Smooth muscle cell (in vitro differentiated cells): ENCODE results near the gene EPHB1. TPM values are rescaled to one million over a fixed set of nuclear protein-coding genes. Genes with fewer than 3 reads are reported as not detected.

Source experiments
- DNase-seq: peaks from one replicate; lab custom pipeline; 2025; ENCODE audit not compliant: unreplicated experiment; lab: John Stamatoyannopoulos, UW
- H2AFZ ChIP-seq: fragments of 200-600 bp; sonication (generic); 2 replicates; pipeline ENCODE4 v1.6.0; 2016; ENCODE audit warnings: antibody characterized with exemption, low read depth, mild to moderate bottlenecking
- H3F3A ChIP-seq: fragments of 200-600 bp; sonication (generic); 2 replicates; pipeline ENCODE4 v1.6.0; 2017; ENCODE audit warnings: antibody characterized with exemption, low read depth
- H3K27ac ChIP-seq: fragments of 200-600 bp; sonication (generic); 2 replicates; pipeline ENCODE4 v1.5.1; 2016; ENCODE audit warnings: low read depth, mild to moderate bottlenecking
- H3K27me3 ChIP-seq: fragments of 200-600 bp; sonication (generic); 2 replicates; pipeline ENCODE4 v1.6.1; 2016; ENCODE audit warnings: low read depth, mild to moderate bottlenecking
- H3K36me3 ChIP-seq: fragments of 200-600 bp; sonication (generic); 2 replicates; pipeline ENCODE4 v1.5.1; 2016; ENCODE audit warnings: low read depth
- H3K4me1 ChIP-seq: fragments of 200-600 bp; sonication (generic); 2 replicates; pipeline ENCODE4 v1.5.1; 2016; ENCODE audit warnings: low read depth
- H3K4me2 ChIP-seq: fragments of 200-600 bp; sonication (generic); 2 replicates; pipeline ENCODE4 v1.6.0; 2016; ENCODE audit warnings: mild to moderate bottlenecking
- H3K4me3 ChIP-seq: fragments of 200-600 bp; sonication (generic); 2 replicates; pipeline ENCODE4 v1.5.1; 2016; ENCODE audit warnings: mild to moderate bottlenecking
- H3K79me2 ChIP-seq: fragments of 200-600 bp; sonication (generic); 2 replicates; pipeline ENCODE4 v1.6.0; 2016; ENCODE audit warnings: low read depth, mild to moderate bottlenecking
- H3K9ac ChIP-seq: fragments of 200-600 bp; sonication (generic); 2 replicates; pipeline ENCODE4 v1.6.0; 2016; ENCODE audit warnings: low read depth
- H3K9me3 ChIP-seq: fragments of 200-600 bp; sonication (generic); replicated peaks from 2 replicates; pipeline ENCODE4 v1.5.1; 2016; ENCODE audit warnings: low read depth
- H4K20me1 ChIP-seq: fragments of 200-600 bp; sonication (generic); 2 replicates; pipeline ENCODE4 v1.6.0; 2016; ENCODE audit warnings: low read depth
- CTCF ChIP-seq: fragments of 200-600 bp; sonication (generic); IDR thresholded peaks from 2 replicates; pipeline ENCODE4 v1.5.1; 2017; ENCODE audit warnings: borderline replicate concordance, mild to moderate bottlenecking, antibody characterized with exemption; ENCODE audit not compliant: insufficient read depth, poor library complexity, severe bottlenecking
- WGBS: methylation state at CpG from one replicate; pipeline ENCODE4 v1.1.7; 2016; ENCODE audit warnings: low lambda C conversion rate; 5-methylcytosine and 5-hydroxymethylcytosine counted together
- polyA plus RNA-seq: library from polyadenylated mRNA; unstranded; fragments of >200 nt; fragmentation: Nextera tagmentation; extraction: Ambion mirVana; gene quantifications from 2 replicates; pipeline ENCODE4 v1.2.1, GENCODE V29; 2016
- total RNA-seq: library from RNA; depleted of rRNA; stranded (reverse); fragments of >200 nt; gene quantifications from 2 replicates; pipeline ENCODE4 v1.2.3, GENCODE V29; 2014

The EPHB1 gene
- total and polyA plus RNA-seq, 2 experiments from 2014 or later, result 2.5 to 2.6 TPM

GRCh38 chr3:135161425-135161824, 366.4 kb downstream of the EPHB1 start:
- H3K27me3 ChIP-seq, result no peaks in the 10 kb centered on the region
- no peak for DNase-seq

GRCh38 chr3:135163701-135164100, 368.6 kb downstream of the EPHB1 start:
- WGBS, result 95% methylated on average over 5 of the region's 5 CpGs

More at GRCh38 chr3:135161425-135161824, 366.4 kb downstream of the EPHB1 start:
- Histone ChIP-seq H3K4me1 (no peaks in the 10 kb centered on the region), H3F3A (no peaks in the 10 kb centered on the region), H3K9ac (no peak overlapping the region), H3K27ac (no peak overlapping the region), H2AFZ (no peak overlapping the region), H4K20me1 (no peaks in the 10 kb centered on the region), H3K9me3 (no peaks in the 10 kb centered on the region), H3K79me2 (no peaks in the 10 kb centered on the region), H3K36me3 (no peaks in the 10 kb centered on the region), H3K4me2 (no peak overlapping the region), H3K4me3 (no peak overlapping the region)
- no peak for TF ChIP-seq CTCF
- WGBS, result 50% methylated on average over 1 of the region's 1 CpG

GRCh38 chr3:135165260-135165659, 370.2 kb downstream of the EPHB1 start:
- H3K4me2 ChIP-seq, result no peak overlapping the region
- peaks cover 6% of the 10 kb centered on the region for H3K4me1 ChIP-seq
- no peak for DNase-seq
- no peak overlapping the region for H3K27ac ChIP-seq
- peaks cover 7% of the 10 kb centered on the region for H3K27me3 ChIP-seq
- no peak for TF ChIP-seq CTCF
- 91% methylated on average over 5 of the region's 5 CpGs for WGBS
- no peak overlapping the region for H3K4me3 ChIP-seq
- no peak overlapping the region for H2AFZ ChIP-seq
- H4K20me1 ChIP-seq, result peaks cover 6% of the 10 kb centered on the region
- H3K9ac ChIP-seq, result no peak overlapping the region
- no peaks in the 10 kb centered on the region for H3K36me3 ChIP-seq
- H3K9me3 ChIP-seq, result no peaks in the 10 kb centered on the region
- H3F3A ChIP-seq, result peaks cover 7% of the 10 kb centered on the region
- H3K79me2 ChIP-seq, result no peaks in the 10 kb centered on the region

More at GRCh38 chr3:135163701-135164100, 368.6 kb downstream of the EPHB1 start:
- no peak overlapping the region for H3K4me3 ChIP-seq
- no peak for DNase-seq
- no peaks in the 10 kb centered on the region for H4K20me1 ChIP-seq
- H3K27ac ChIP-seq, result no peak overlapping the region
- no peaks in the 10 kb centered on the region for H3K9me3 ChIP-seq
- peaks cover 7% of the 10 kb centered on the region for H3K27me3 ChIP-seq
- no peak for TF ChIP-seq CTCF
- no peak overlapping the region for H3K9ac ChIP-seq
- no peak overlapping the region for H3K4me2 ChIP-seq
- H3K4me1 ChIP-seq, result no peaks in the 10 kb centered on the region
- no peak overlapping the region for H2AFZ ChIP-seq
- no peaks in the 10 kb centered on the region for H3F3A ChIP-seq
- H3K79me2 ChIP-seq, result no peaks in the 10 kb centered on the region
- no peaks in the 10 kb centered on the region for H3K36me3 ChIP-seq

GRCh38 chr3:135166266-135166825, 371.3 kb downstream of the EPHB1 start:
- no peaks in the 10 kb centered on the region for H3K9me3 ChIP-seq
- H3K79me2 ChIP-seq, result no peaks in the 10 kb centered on the region
- no peaks in the 10 kb centered on the region for H3K36me3 ChIP-seq
- H3K9ac ChIP-seq, result no peak overlapping the region
- no peak for TF ChIP-seq CTCF
- H3K27ac ChIP-seq, result no peak overlapping the region
- no peak overlapping the region for H3K4me2 ChIP-seq
- 93% methylated on average over 4 of the region's 4 CpGs for WGBS
- H3K27me3 ChIP-seq, result peaks cover 12% of the 10 kb centered on the region
- no peak overlapping the region for H2AFZ ChIP-seq
- DNase-seq, result no peak
- peaks cover 6% of the 10 kb centered on the region for H4K20me1 ChIP-seq
- peaks cover 7% of the 10 kb centered on the region for H3F3A ChIP-seq
- peaks cover 6% of the 10 kb centered on the region for H3K4me1 ChIP-seq
- no peak overlapping the region for H3K4me3 ChIP-seq
